Activated CD8-positive, alpha-beta memory T cell treated with anti-CD3 and anti-CD28 coated beads for 36 hours (primary cell): ENCODE data around the gene SLC25A15. TPM values are rescaled to one million over a fixed set of nuclear protein-coding genes. Genes with fewer than 3 reads are reported as not detected.

Experiments
- CTCF ChIA-PET: fragments of 350-600 bp; sonication (Branson Sonifier 250); formaldehyde crosslinking; loops from one replicate; lab custom pipeline; 2021; ENCODE audit warnings: antibody characterized with exemption; lab: Charles Lee
- POLR2A ChIA-PET: fragments of 350-600 bp; sonication (Branson Sonifier 250); formaldehyde crosslinking; loops from one replicate; lab custom pipeline; 2021; ENCODE audit warnings: antibody characterized with exemption; lab: Charles Lee
- total RNA-seq, 2 experiments: library from RNA; stranded (reverse); gene quantifications; one replicate each; pipeline ENCODE4 v1.2.3, GENCODE V29; 2021

The SLC25A15 gene
- total RNA-seq: 10 to 100 TPM; 26.1 to 26.6 TPM

DNA sequence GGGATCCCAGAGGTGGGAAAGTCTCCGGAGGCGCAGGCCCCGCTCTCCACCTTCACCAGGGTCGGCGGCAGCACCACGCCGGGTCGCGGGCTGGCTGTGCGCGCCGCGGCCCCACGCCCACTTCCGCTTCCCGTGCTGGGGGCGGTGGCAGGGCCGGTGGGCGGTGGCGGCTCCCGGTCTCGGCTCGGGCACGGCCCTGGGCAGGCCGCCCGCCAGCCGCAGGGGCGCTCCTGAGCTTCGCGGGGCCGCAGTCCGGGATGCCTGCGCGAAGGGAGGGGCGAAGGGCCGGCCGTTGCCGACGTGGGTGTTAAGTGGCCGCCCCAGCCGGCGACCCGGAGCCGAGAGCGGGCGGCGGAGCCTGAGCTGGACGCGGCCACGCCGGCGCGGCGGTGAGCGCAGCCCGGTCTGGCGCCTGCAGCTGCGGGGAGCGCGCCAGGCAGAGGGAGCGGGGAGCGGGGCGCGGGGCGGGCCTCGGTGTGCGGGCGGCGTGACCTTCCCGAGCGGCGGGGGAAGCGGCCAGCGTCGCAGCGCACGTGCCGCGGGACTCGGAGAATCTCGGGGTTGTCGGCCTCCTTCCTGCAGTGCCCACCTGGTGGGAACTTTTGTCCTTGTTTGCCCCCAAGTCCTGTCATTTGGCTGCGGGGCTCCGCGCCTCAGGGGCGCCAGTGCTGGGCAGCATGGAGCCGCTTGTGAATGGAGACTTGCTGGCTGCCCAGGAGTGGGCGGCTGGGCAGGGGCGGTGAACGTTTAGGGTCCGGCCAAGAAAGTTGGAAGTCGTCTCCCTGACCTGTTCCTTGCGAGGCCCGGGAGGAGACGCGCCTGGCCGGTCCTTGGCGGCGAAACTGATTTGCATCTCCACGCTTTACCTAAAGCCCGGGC, at the start of gene SLC25A15:
SLC25A15 (plus strand) TSS at position 337 of the 879 bp plus-strand sequence. CDS start 3,616 bp downstream, outside the sequence.
- ChIA-PET POLR2A (interaction anchor here (0.5 to 2.6 kb wide), 5 partner anchors 9 to 249 kb away, joined by 3 to 14 read pairs (median 5); no protein-coding TSS in a partner anchor), CTCF (interaction anchor here (0.9 to 3.1 kb wide), 5 partner anchors 9 to 227 kb away, joined by 3 to 14 read pairs (median 3); no protein-coding TSS in a partner anchor)

DNA sequence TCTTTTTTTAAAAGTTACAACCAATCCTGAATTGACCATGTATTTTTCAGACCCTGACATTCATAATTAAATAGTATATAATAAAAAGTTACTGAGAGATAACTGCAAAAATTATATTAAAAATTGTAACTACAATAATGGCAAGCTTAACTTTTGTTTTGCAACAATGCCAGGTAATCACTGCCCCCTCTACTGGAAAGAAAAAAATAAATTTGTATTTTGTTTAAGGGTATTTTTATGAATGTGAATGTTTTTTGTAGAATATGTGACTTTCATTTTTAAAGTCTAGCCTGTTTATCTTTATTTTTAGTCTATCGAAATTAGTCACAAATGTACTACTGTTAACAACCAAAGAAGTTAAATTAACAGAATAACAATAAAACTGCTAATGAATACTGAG, 40.1 kb upstream of the SLC25A15 start:
- ChIA-PET POLR2A (interaction anchor here (0.6 kb wide), 1 partner anchor 281 kb away, joined by 3 read pairs; no protein-coding TSS in a partner anchor), CTCF (no interaction called here)

DNA sequence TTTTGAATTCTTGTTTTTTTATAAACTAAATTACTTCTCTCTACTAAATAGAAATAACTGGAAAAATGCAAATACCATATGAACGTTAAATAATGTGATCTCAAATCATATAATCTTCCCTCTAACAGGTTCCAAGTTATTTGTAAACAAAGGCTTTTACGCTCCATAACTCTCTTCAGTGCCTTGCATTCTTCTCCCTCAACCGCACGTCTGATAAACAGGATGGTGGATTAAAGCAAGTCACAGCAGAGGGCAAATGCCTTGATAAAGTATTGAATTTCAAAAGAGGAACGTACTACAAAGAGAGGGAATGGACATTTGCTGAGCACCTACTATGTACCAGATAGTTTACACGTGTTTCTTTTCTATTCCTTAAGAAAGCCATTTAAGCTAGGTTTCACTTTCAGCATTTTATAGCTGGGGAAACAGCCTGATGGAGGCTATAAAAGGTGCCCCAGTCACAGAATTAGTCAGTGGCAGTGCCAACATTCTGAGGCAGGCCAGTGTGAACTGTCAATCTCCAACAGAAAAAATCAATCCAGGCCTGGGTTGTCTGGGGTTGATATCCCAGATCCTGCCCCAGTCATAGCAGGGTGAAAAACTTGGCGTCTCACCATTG, 34.2 kb upstream of the SLC25A15 start:
- ChIA-PET POLR2A (no interaction called here), CTCF (no interaction called here)

DNA sequence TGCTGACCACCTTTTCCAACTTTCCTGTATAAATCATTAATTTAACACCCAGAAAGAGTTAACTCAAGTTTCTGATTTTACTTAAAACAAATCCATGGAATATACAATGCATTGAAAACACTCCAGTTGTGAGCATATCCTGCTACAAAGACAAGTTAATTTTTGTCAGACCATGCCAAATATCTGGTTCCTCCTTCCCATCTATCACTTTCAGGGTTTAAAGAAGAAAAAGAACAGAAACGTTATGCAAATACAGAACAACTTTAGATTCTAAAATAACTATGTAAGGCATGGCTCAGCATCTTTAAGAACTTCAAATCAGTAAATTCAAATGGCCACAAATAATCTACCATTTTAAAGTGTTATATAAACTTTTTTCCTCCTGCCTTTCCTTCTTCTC, 33.4 kb upstream of the SLC25A15 start:
- CTCF ChIA-PET: no interaction called here
- POLR2A ChIA-PET: no interaction called here

DNA sequence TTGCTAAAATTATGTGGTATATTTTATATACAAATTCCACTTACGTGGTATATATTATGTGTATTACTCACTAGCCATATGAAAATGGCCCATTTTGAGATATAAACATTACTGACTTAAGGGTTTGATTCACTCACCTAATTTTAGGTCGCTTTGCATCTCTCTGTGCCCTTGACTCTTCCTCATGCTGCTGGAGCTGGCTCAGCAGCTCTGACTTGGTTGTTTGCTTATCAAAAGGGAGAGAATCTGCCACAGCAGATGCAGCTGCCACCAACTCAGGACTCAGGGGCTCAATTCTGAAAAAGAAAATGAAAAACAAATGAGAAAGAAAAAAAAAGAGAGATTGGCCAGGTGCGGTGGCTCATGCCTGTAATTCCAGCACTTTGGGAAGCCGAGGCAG, 30.6 kb upstream of the SLC25A15 start:
- ChIA-PET POLR2A (no interaction called here), CTCF (no interaction called here)

DNA sequence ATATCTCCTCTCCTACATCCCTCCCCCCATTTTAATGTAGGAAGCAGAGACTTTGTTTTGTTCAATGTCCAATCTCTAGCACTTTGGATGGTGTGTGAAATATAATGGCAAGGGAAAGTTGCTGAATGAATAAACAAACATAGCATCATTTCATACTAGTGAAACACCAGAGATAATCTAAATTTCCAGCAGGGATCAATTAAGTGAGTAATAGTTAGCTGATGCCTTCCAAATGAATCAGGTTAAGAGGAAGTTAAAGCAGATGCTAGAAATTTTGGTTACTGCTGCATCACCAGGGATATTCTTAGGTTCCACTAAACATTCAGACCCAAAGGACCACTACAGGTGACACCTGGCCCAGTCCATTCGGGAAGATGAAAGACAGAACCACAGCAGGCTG, 26.6 kb upstream of the SLC25A15 start:
- POLR2A ChIA-PET: no interaction called here

DNA sequence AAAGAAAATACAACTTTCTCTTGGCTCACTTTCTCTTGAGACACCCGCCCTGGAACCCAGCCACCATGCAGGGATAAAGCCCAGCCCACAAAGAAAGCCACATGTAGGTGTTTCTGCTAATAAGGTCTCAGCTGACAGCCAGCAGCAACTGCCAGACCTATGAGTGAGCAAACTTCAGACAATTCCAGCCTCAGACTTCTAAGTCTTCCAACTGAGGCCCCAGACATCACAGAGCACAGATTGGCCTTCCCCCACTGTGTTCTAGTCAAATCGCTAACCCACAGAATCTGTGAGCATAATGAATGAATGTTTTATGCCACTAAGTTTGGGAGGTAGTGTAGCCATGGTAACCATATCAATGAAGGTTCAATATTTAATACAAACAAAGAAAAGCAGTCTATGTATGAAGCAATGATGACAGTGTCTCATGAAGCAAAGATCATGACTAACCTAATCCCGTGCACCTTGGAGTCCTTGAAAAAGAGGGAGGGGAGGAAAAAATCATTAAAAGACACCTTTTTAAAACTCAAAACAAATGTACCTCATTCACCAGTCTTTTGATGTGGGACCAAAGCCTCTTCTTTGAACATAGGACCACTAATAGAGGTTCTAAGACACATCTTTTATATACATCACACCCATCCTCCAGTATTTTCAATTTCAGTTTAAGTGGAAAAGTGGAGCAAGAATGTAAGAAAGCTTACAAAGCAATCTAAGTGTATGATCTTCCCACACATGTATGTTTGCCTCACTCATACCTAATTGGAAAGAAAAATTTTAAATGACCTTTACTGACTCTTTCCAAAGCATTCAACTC, 24.6 kb upstream of the SLC25A15 start:
- CTCF ChIA-PET: interaction anchor here (1.6 kb wide), 1 partner anchor 13 kb away, joined by 6 read pairs; no protein-coding TSS in a partner anchor
- POLR2A ChIA-PET: interaction anchor here (1.4 kb wide), 1 partner anchor 25 kb away, joined by 3 read pairs; the partner anchor contains the start of gene SLC25A15

More for the DNA sequence above, 26.6 kb upstream of the SLC25A15 start:
- CTCF ChIA-PET: no interaction called here

DNA sequence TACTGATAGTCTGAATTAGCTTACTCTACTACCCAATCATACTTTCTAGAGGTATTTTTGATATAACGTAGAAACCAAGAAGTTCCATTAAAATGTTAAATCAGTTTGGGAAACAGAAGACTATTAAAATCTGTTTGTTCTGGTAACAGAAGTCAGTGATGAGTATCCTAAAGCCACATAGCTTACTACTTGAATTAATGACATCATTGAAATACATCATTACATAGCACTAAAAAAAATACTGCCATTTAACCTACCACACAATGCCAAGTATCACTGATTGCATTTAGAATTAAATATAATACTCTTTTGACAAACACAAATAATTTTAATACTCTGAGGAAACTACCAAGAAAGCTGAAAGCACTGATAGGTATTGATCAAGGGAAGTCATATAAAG, 23.8 kb upstream of the SLC25A15 start:
- ChIA-PET CTCF (interaction anchor here (1.6 kb wide), 1 partner anchor 12 kb away, joined by 6 read pairs; no protein-coding TSS in a partner anchor), POLR2A (interaction anchor here (1.4 kb wide), 1 partner anchor 24 kb away, joined by 3 read pairs; the partner anchor contains the start of gene SLC25A15)

DNA sequence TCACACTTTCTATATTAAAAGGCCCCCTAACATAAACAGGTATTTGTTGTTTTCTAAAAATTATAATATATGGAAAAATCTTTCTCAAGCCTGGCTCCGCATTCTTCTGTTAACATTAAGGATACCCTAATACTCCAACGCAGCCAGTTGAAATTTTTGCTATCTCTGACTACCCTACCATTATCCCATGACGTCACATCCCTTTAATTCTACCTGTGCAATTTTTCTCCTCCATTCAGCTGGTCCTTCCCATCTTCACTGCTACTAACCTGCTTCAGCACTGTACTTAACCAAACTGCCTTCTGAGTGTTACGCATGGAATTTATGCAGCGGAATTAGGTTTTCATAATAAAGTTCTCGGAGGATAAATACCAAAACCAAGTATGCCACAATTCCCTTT, 19.4 kb upstream of the SLC25A15 start:
- POLR2A ChIA-PET: no interaction called here

DNA sequence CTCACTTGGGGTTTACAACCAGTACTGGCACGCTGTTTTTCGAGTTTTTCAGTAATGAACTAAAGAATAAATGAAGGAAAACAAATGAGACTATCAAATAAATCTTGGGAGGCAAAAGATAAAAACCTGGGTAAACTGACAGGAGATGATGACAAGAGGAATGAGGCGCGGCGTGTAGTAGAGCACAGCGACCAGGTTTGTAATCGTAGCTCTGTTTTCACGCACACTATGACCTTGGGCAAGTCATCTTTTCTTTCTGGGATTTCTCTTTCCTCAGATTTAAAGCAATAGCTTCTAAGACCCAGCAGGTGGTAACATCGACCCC, 18.8 kb upstream of the SLC25A15 start:
- ChIA-PET POLR2A (interaction anchor here (0.8 kb wide), 1 partner anchor 114 kb away, joined by 3 read pairs; no protein-coding TSS in a partner anchor), CTCF (no interaction called here)

More for the DNA sequence above, 19.4 kb upstream of the SLC25A15 start:
- CTCF ChIA-PET: no interaction called here

DNA sequence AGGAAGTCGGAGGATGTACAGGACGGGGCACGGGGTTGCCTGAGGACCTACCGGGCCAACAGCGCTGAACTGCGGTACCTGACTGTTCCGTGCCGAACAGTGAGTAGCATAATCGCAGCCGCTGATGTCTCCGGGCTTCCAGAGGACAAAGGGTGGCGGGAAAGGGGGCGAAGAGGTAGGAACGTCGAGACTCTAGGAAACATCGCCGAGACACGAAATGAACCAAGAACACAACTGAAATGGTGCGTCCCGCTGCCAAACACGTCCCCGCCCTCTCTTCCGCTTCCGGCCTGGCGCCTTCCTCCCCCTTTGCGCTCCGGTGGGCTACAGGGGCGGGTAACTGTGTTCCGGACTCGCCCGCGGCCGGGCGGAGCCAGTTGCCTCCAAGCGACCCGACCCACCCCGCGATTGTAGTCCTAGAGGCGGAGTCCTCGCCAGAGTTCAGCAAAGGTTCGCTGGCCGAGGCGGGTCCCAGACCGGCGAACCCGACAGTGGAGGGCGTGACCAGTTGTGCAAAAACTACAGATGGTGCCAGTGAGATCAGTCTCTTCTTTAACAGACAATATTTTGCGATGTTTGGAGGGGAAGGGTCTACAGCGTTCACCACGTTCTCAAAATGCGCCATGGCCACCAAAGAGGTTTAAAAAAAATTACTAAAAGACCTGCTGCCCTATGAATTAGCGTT, 18.3 kb upstream of the SLC25A15 start, which contains the start of gene MRPS31:
MRPS31 (minus strand) TSS at position 257 of the 685 bp plus-strand sequence; CDS start at position 203, 54 bp downstream.
- POLR2A ChIA-PET: interaction anchor here (0.8 kb wide), 1 partner anchor 114 kb away, joined by 3 read pairs; no protein-coding TSS in a partner anchor
- CTCF ChIA-PET: no interaction called here

DNA sequence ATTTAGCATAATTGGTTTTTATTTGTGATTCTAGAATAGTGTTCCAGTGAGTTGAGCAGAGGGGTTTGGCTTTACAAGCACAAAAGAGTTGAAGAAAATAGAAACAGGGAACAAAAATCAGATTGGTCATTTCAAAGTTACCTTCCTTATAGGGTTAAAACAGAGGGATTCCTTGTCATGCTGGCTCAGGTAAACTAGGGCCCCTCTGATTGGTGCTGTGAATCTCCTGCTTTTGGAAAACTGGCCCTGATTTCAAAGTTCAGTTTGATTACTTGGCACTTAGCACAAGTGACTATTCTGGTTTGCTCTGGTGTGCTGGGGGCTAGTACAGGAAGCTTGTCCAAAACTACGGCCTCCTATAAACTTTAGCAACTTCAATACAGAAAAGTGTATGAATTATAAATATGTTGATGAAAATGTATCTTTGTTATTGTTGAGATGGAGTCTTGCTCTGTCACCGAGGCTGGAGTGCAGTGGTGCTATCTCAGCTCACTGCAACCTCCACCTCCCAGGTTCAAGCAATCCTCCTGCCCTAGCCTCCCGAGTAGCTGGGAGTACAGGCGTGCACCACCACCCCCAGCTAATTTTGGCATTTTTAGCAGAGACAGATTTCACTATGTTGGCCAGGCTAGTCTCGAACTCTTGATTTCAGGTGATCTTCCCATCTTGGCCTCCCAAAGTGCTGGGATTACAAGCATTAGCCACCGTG, 16.5 kb upstream of the SLC25A15 start:
- POLR2A ChIA-PET: no interaction called here
- CTCF ChIA-PET: no interaction called here

DNA sequence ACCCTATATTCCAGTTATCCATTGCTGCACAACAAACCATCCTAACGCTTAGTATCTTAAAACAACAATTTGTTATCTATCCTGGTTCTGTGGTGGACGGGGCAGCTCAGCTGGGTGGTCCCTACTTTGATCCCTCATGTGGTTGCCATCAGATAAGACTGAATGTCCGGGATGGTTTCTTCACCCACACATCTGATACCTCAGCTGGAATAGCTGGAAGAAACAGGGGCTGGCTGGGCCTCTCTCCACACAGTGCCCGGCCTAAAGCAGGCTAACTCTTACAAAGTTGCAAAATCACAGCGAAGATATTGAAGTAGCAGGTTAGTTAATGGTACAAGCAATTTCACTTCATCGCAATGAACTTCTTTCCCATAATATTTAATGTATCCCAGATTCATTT, 14.7 kb upstream of the SLC25A15 start:
- POLR2A ChIA-PET: no interaction called here
- CTCF ChIA-PET: interaction anchor here (0.6 kb wide), 1 partner anchor 204 kb away, joined by 3 read pairs; no protein-coding TSS in a partner anchor

DNA sequence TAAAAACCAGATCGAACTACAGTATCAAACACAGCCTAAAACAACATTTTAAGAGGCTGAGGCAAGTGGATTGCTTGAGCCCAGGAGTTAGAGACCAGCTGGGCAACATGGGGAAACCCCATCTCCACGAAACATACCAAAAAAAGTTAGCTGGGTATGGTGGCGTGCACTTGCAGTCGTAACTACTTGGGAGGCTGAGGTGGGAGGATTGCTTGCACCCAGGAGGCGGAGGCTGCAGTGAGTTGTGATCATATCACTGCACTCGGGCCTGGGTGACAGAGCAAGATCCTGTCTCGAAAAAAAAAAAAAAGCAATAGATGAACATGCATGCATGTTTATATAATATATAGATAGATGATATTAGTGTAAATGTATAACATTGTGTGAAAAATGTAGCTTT, 13.2 kb upstream of the SLC25A15 start:
- CTCF ChIA-PET: interaction anchor here (0.6 to 1.8 kb wide), 3 partner anchors 12 to 284 kb away, joined by 4 to 14 read pairs (median 5); partner anchors contain the start of gene SLC25A15

DNA sequence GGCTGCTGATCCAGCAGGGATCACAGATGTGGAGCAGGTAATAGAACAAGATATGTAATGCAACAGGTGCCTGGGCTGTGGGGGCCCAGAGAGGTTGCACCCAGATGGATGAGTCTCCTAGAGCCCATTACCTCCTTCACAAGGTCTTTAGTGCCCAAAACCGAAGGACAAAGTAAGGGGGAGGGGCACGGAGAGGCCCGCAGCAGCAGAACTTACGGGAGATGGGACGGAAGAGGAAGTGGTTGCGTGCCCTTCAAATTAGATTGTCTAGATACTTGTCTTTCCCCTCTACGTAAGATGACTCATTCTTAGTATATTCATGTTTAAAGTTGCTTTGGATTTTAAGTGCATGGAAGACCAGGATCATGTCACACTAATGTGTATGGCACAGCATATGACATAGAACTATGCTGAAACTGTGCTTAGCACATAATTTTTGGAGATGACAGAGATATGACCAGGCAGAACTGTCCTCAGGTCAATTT, 12.7 kb upstream of the SLC25A15 start:
- ChIA-PET CTCF (interaction anchor here (0.6 to 1.8 kb wide), 11 partner anchors 9 to 1093 kb away, joined by 3 to 14 read pairs (median 4); partner anchors contain the start of genes ELF1 and SLC25A15), POLR2A (interaction anchor here (3.4 kb wide), 1 partner anchor 13 kb away, joined by 14 read pairs; the partner anchor contains the start of gene SLC25A15)

More for the DNA sequence above, 13.2 kb upstream of the SLC25A15 start:
- POLR2A ChIA-PET: interaction anchor here (3.4 kb wide), 1 partner anchor 13 kb away, joined by 14 read pairs; the partner anchor contains the start of gene SLC25A15

DNA sequence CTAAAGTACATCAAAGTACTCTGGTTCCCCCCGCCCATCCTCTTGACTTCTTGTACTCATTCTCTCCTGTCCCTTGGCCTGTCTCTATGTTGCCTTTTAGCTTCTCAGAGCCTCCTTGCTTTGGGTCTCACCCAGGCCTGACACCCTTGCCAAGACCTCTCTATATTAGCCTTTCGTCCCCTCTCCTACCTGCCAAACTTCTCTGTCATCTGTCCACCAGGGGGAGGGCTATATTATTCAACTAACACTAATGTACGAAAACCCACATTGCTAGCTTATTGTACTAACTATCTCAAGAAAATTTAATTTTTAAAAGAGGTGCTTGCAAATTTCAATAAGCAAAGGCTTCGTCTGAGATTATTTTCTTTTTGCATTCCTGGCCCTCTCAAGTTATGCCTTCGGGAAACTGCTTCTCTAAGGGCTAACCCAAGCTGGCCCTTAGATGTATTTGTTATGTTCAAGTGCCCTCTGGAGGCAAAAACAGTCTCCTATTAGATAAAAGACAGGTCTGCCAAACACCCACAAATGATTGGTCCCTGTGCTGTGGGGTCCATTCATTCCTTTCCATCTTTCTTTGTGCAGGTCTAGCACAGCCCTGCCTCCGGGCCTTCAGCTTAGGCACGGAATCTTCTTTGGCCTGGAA, 12.1 kb upstream of the SLC25A15 start:
- CTCF ChIA-PET: interaction anchor here (0.7 to 1.8 kb wide), 10 partner anchors 8 to 1094 kb away, joined by 3 to 14 read pairs (median 4); partner anchors contain the start of genes ELF1 and SLC25A15
- POLR2A ChIA-PET: interaction anchor here (3.4 kb wide), 1 partner anchor 12 kb away, joined by 14 read pairs; the partner anchor contains the start of gene SLC25A15
